ENCODE data around the gene AURKA.

AURKA gene

GRCh38 chr20:56392132-56392880 is at the start of gene AURKA, which contains the start of gene CSTF1:
Gene AURKA (minus strand): TSS chr20:56392215. CDS start chr20:56388197, 4,018 bp downstream.
Gene CSTF1 (plus strand): TSS chr20:56392645. CDS start chr20:56395553, 2,908 bp downstream.
- H3K27ac Mint-ChIP-seq, result no peak within 1 kb of the TSS
- H3K4me3 Mint-ChIP-seq, result peak within 1 kb of the TSS; percentile 48
- no peaks in the 10 kb centered on the region for H3K27me3 Mint-ChIP-seq
- peaks cover 52% of the 10 kb centered on the region for H3K36me3 Mint-ChIP-seq (ENCODE audit: low read depth)
- H3K4me1 Mint-ChIP-seq (ENCODE audit: low read depth), result peaks cover 18% of the 10 kb centered on the region
- intact Hi-C loops (cut with micrococcal nuclease), result loop anchor here (1.0 to 10.0 kb wide), 5 partner anchors 12 to 182 kb away; partner anchors contain the start of genes FAM210B and RTF2
- H3K9me3 Mint-ChIP-seq, result no peaks in the 10 kb centered on the region

- Mint-ChIP-seq H3K36me3 (ENCODE audit: low read depth) (peaks cover 63% of the 10 kb centered on the region), H3K9me3 (no peaks in the 10 kb centered on the region), H3K4me3 (no peak overlapping the region), H3K4me1 (ENCODE audit: low read depth) (peaks cover 44% of the 10 kb centered on the region), H3K27ac (peak overlapping the region; percentile 57), H3K27me3 (no peaks in the 10 kb centered on the region)
- intact Hi-C loops (cut with micrococcal nuclease), result no loop called here
These were observed 48.5 kb upstream of the AURKA start for GRCh38 chr20:56440346-56441007.

DNA sequence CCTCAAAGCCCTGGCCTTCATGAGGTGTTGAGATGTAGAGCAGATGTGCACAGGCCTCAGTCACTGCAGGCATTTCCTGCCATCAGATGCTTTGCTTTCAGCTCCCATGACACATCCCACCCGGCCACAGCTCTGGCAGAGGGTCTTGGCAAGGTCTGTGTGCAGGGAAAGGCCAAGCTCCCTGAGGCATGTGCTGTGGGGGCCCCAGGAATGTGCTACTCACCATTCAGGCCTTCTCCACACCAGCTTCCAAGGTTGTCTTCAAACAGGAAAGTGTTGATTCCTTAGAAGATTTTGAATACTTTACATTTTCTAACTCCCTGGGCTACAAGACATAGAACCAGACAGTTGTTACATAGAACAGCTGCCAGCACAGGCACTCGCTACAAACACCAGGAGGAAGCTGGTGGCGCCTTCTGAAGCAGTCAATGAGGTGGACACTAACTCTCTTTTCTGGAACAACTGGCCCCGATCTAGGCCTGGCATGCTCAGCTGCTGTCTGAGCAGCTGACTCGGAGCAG is 47.8 kb upstream of the AURKA start:
- intact Hi-C loops (cut with micrococcal nuclease), result no loop called here
- Mint-ChIP-seq H3K4me3 (no peak overlapping the region), H3K27me3 (no peaks in the 10 kb centered on the region), H3K36me3 (ENCODE audit: low read depth) (peaks cover 56% of the 10 kb centered on the region), H3K4me1 (ENCODE audit: low read depth) (peaks cover 46% of the 10 kb centered on the region), H3K27ac (peak overlapping the region; percentile 57), H3K9me3 (no peaks in the 10 kb centered on the region)

GRCh38 chr20:56438284-56438683 is 46.3 kb upstream of the AURKA start:
- Mint-ChIP-seq H3K4me1 (ENCODE audit: low read depth) (peaks cover 50% of the 10 kb centered on the region), H3K27ac (peak overlapping the region; percentile 45), H3K36me3 (ENCODE audit: low read depth) (peaks cover 48% of the 10 kb centered on the region), H3K9me3 (no peaks in the 10 kb centered on the region), H3K4me3 (no peak overlapping the region), H3K27me3 (no peaks in the 10 kb centered on the region)
- intact Hi-C loops (cut with micrococcal nuclease), result no loop called here

- Mint-ChIP-seq H3K9me3 (no peaks in the 10 kb centered on the region), H3K4me1 (ENCODE audit: low read depth) (peaks cover 50% of the 10 kb centered on the region), H3K36me3 (ENCODE audit: low read depth) (peaks cover 50% of the 10 kb centered on the region), H3K27me3 (no peaks in the 10 kb centered on the region), H3K27ac (peak overlapping the region; percentile 45), H3K4me3 (no peak overlapping the region)
- intact Hi-C loops (cut with micrococcal nuclease), result no loop called here
These were observed 45.4 kb upstream of the AURKA start for GRCh38 chr20:56437196-56437960.

DNA sequence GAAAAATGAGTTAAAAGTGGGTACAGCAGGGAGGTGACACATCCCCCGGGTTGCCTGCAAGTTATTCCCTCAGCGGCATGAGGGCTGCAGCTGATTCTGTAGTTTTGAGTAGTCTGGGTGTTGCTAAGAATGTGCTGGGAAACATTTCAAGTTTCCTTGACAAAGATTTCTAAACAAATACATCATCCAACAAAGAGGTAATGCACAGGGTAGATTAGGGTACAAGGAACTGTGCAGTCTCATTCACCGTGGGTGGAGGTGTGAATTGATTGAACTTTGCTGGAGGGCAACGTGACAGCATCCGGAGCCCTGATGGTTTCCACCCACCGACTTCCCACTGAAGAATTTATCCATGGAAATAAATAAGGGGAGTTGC is 41.9 kb upstream of the AURKA start:
- no peak overlapping the region for H3K4me3 Mint-ChIP-seq
- peaks cover 59% of the 10 kb centered on the region for H3K4me1 Mint-ChIP-seq (ENCODE audit: low read depth)
- H3K36me3 Mint-ChIP-seq (ENCODE audit: low read depth), result peaks cover 60% of the 10 kb centered on the region
- intact Hi-C loops (cut with micrococcal nuclease), result no loop called here
- no peaks in the 10 kb centered on the region for H3K9me3 Mint-ChIP-seq
- H3K27ac Mint-ChIP-seq, result peak overlapping the region; percentile 71
- peaks cover 4% of the 10 kb centered on the region for H3K27me3 Mint-ChIP-seq

DNA sequence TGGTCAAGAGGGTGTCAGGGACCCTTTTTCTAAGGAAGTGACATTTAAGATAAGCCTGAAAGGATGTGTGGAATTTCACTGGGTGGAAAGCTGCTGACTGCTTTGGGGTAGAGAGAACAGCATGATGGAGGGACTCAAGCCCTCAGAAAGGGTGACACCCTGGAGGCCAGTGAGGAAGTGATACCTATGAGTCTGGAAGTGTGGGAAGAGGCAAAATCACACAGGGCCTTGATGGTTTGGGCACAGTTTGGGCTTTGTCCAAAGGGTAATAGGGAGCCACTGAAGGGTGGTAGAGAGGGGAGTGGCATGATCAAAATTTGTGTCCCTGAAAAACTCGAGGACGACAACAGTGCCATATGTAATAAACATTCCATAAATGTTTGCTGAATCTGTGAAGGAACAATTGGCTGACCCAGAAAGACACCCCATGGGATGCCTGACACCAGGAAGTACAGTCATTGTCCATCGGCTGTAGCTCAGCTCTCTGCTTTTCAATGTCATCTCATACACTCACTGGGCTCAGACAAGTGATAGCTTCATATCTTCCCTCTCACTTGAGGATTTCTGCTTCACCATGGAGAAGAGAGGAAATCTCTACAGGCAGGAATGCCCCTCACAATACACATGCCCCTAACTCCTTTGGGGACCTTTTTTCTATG is 41.3 kb upstream of the AURKA start:
- Mint-ChIP-seq H3K27me3 (peaks cover 4% of the 10 kb centered on the region), H3K4me1 (ENCODE audit: low read depth) (peaks cover 59% of the 10 kb centered on the region), H3K27ac (peak overlapping the region; percentile 71), H3K9me3 (no peaks in the 10 kb centered on the region), H3K4me3 (no peak overlapping the region), H3K36me3 (ENCODE audit: low read depth) (peaks cover 55% of the 10 kb centered on the region)
- intact Hi-C loops (cut with micrococcal nuclease), result no loop called here

- Mint-ChIP-seq H3K4me1 (ENCODE audit: low read depth) (peaks cover 73% of the 10 kb centered on the region), H3K27me3 (peaks cover 4% of the 10 kb centered on the region), H3K4me3 (no peak overlapping the region), H3K9me3 (no peaks in the 10 kb centered on the region), H3K27ac (no peak overlapping the region), H3K36me3 (ENCODE audit: low read depth) (peaks cover 46% of the 10 kb centered on the region)
- intact Hi-C loops (cut with micrococcal nuclease), result no loop called here
These were observed 39.5 kb upstream of the AURKA start for GRCh38 chr20:56431471-56431870.

DNA sequence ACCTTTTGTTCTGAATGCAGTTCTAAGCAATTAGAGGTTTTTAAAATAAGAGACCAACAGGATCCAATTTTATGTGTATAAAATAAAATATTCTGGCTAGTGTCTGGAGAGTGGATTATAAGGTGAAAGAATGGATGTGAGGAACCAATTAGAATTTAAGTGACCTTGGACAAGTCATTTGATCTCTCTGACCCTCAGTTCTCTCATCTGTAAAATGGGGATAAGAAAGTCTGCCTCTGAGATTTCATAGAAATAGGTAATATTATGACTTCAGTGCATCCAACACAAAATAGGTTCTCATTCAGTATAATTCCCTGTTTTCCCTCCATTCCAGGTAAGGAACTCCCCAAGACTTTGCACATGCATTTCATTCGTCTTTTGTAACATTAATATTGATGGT is 38.9 kb upstream of the AURKA start:
- Mint-ChIP-seq H3K4me1 (ENCODE audit: low read depth) (peaks cover 78% of the 10 kb centered on the region), H3K27me3 (peaks cover 4% of the 10 kb centered on the region), H3K4me3 (no peak overlapping the region), H3K9me3 (no peaks in the 10 kb centered on the region), H3K27ac (peak overlapping the region; percentile 19), H3K36me3 (ENCODE audit: low read depth) (peaks cover 50% of the 10 kb centered on the region)
- intact Hi-C loops (cut with micrococcal nuclease), result no loop called here

- no peak overlapping the region for H3K4me3 Mint-ChIP-seq
- H3K27me3 Mint-ChIP-seq, result peaks cover 4% of the 10 kb centered on the region
- no peaks in the 10 kb centered on the region for H3K9me3 Mint-ChIP-seq
- H3K4me1 Mint-ChIP-seq (ENCODE audit: low read depth), result peaks cover 77% of the 10 kb centered on the region
- H3K27ac Mint-ChIP-seq, result peak overlapping the region; percentile 19
- H3K36me3 Mint-ChIP-seq (ENCODE audit: low read depth), result peaks cover 54% of the 10 kb centered on the region
- intact Hi-C loops (cut with micrococcal nuclease), result no loop called here
These were observed 38.4 kb upstream of the AURKA start for GRCh38 chr20:56430461-56430860.

GRCh38 chr20:56429941-56430340 is 37.9 kb upstream of the AURKA start:
- intact Hi-C loops (cut with micrococcal nuclease), result no loop called here
- Mint-ChIP-seq H3K36me3 (ENCODE audit: low read depth) (peaks cover 58% of the 10 kb centered on the region), H3K27ac (peak overlapping the region; percentile 52), H3K4me1 (ENCODE audit: low read depth) (peaks cover 80% of the 10 kb centered on the region), H3K9me3 (no peaks in the 10 kb centered on the region), H3K27me3 (peaks cover 4% of the 10 kb centered on the region), H3K4me3 (no peak overlapping the region)

DNA sequence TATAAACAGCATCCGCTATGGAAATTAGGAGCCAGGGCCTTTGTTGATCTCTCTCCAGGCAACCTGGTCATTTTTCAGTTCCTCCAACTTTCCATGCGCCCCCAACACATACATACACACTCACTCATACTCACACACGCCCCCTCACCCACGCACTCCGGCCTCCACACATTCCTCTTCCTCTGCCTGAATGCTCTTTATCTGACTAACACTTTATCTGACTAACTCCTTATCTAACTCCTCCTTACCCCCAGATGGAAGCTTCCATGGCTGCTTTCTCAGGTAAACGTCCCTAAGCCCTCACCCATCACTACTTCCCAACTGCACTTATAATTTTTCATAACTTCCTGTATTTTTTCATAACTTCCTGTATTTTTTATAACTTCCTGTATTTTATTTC is 37.5 kb upstream of the AURKA start:
- peak overlapping the region; percentile 4 for H3K4me3 Mint-ChIP-seq
- H3K9me3 Mint-ChIP-seq, result no peaks in the 10 kb centered on the region
- H3K27ac Mint-ChIP-seq, result peak overlapping the region; percentile 52
- H3K27me3 Mint-ChIP-seq, result peaks cover 4% of the 10 kb centered on the region
- intact Hi-C loops (cut with micrococcal nuclease), result no loop called here
- peaks cover 85% of the 10 kb centered on the region for H3K4me1 Mint-ChIP-seq (ENCODE audit: low read depth)
- peaks cover 62% of the 10 kb centered on the region for H3K36me3 Mint-ChIP-seq (ENCODE audit: low read depth)

- peak overlapping the region; percentile 11 for H3K4me3 Mint-ChIP-seq
- peaks cover 4% of the 10 kb centered on the region for H3K27me3 Mint-ChIP-seq
- H3K27ac Mint-ChIP-seq, result peak overlapping the region; percentile 52
- H3K9me3 Mint-ChIP-seq, result no peaks in the 10 kb centered on the region
- intact Hi-C loops (cut with micrococcal nuclease), result no loop called here
- peaks cover 61% of the 10 kb centered on the region for H3K36me3 Mint-ChIP-seq (ENCODE audit: low read depth)
- peaks cover 84% of the 10 kb centered on the region for H3K4me1 Mint-ChIP-seq (ENCODE audit: low read depth)
These were observed 36.9 kb upstream of the AURKA start for GRCh38 chr20:56428881-56429280.

Data from dendritic cell treated with granulocyte-macrophage colony-stimulating factor and Interleukin-4, amounts not matched to agents 40 ng/mL and 50 ng/mL, for 4 days (primary cell).